BE2C (cell line): ENCODE data around the gene USP17L17. TPM values are rescaled to one million over a fixed set of nuclear protein-coding genes. Genes with fewer than 3 reads are reported as not detected.
"Not testable (repeated sequence)": the region's sequence is repeated elsewhere in the genome, so short reads cannot be mapped to it uniquely, and the experiment has no call there.

Source experiments
- DNase-seq: peaks from one replicate; pipeline ENCODE4 v3.0.0-alpha.2; 2020
- H3K27me3 ChIP-seq: fragments of 250-450 bp; sonication (Bioruptor Pico); 2 replicates; pipeline ENCODE4 v1.5.1; 2020; ENCODE audit warnings: mild to moderate bottlenecking
- H3K36me3 ChIP-seq: fragments of 250-450 bp; sonication (Bioruptor Pico); 2 replicates; pipeline ENCODE4 v1.5.1; 2020; ENCODE audit warnings: mild to moderate bottlenecking
- H3K4me1 ChIP-seq: fragments of 250-450 bp; sonication (Bioruptor Pico); 2 replicates; pipeline ENCODE4 v1.5.1; 2020
- H3K4me3 ChIP-seq: 2 replicates; pipeline ENCODE4 v1.5.1; 2011; ENCODE audit warnings: low read depth, low read length
- H3K9me3 ChIP-seq: fragments of 250-450 bp; sonication (Bioruptor Pico); 2 replicates; pipeline ENCODE4 v1.5.1; 2020
- polyA plus RNA-seq: library from polyadenylated mRNA; unstranded; fragments of >200 nt; gene quantifications from one replicate; pipeline ENCODE4 v1.2.1, GENCODE V29; 2012; ENCODE audit warnings: low read depth, missing spikeins; ENCODE audit not compliant: insufficient read length, insufficient read depth

USP17L17 gene, protein sequence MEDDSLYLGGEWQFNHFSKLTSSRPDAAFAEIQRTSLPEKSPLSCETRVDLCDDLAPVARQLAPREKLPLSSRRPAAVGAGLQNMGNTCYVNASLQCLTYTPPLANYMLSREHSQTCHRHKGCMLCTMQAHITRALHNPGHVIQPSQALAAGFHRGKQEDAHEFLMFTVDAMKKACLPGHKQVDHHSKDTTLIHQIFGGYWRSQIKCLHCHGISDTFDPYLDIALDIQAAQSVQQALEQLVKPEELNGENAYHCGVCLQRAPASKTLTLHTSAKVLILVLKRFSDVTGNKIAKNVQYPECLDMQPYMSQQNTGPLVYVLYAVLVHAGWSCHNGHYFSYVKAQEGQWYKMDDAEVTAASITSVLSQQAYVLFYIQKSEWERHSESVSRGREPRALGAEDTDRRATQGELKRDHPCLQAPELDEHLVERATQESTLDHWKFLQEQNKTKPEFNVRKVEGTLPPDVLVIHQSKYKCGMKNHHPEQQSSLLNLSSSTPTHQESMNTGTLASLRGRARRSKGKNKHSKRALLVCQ
- not detected for polyA plus RNA-seq

DNA sequence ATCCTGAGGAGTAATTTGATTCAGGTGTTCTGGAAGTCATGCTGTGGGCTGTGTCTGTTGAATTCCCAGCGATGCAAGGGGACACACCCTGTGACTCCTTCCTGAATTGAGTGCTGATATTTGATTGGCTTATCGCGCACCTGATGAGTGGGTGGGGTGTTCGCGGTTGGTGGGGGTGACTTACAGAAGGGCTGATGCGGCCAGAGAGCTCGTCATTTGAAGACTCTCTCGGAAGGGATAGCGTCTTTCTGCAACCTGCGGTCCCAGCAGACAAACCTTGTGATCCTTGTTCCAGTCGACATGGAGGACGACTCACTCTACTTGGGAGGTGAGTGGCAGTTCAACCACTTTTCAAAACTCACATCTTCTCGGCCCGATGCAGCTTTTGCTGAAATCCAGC lies at the start of gene USP17L17:
Gene USP17L17, plus strand, starts transcription at position 301 of the 400 bp plus-strand sequence. Its CDS starts 0 bp downstream, at position 301.
- not testable (repeated sequence) for H3K27me3 ChIP-seq, H3K4me1 ChIP-seq, H3K36me3 ChIP-seq, H3K4me3 ChIP-seq, H3K9me3 ChIP-seq, DNase-seq

DNA sequence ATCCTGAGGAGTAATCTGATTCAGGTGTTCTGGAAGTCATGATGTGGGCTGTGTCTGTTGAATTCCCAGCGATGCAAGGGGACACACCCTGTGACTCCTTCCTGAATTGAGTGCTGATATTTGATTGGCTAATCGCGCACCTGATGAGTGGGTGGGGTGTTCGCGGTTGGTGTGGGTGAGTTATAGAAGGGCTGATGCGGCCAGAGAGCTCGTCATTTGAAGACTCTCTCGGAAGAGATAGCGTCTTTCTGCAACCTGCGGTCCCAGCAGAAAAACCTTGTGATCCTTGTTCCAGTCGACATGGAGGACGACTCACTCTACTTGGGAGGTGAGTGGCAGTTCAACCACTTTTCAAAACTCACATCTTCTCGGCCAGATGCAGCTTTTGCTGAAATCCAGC lies 33.3 kb upstream of the USP17L17 start, which contains the start of gene USP17L10:
Gene USP17L10, plus strand, starts transcription at position 301 of the 400 bp plus-strand sequence. Its CDS starts 0 bp downstream, at position 301.
- not testable (repeated sequence) for H3K27me3 ChIP-seq, H3K9me3 ChIP-seq, DNase-seq, H3K4me1 ChIP-seq, H3K4me3 ChIP-seq, H3K36me3 ChIP-seq

- H3K4me1 ChIP-seq, H3K9me3 ChIP-seq, H3K4me3 ChIP-seq, H3K27me3 ChIP-seq, H3K36me3 ChIP-seq, DNase-seq: not testable (repeated sequence)
Observed at GRCh38 chr4:9214701-9215100, 29.0 kb upstream of the USP17L17 start.

DNA sequence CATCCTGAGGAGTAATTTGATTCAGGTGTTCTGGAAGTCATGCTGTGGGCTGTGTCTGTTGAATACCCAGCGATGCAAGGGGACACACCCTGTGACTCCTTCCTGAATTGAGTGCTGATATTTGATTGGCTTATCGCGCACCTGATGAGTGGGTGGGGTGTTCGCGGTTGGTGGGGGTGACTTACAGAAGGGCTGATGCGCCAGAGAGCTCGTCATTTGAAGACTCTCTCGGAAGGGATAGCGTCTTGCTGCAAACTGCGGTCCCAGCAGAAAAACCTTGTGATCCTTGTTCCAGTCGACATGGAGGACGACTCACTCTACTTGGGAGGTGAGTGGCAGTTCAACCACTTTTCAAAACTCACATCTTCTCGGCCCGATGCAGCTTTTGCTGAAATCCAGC lies 28.6 kb upstream of the USP17L17 start, which contains the start of gene USP17L11:
Gene USP17L11, plus strand, starts transcription at position 301 of the 400 bp plus-strand sequence. Its CDS starts 0 bp downstream, at position 301.
- DNase-seq, H3K27me3 ChIP-seq, H3K4me1 ChIP-seq, H3K9me3 ChIP-seq, H3K4me3 ChIP-seq, H3K36me3 ChIP-seq: not testable (repeated sequence)

DNA sequence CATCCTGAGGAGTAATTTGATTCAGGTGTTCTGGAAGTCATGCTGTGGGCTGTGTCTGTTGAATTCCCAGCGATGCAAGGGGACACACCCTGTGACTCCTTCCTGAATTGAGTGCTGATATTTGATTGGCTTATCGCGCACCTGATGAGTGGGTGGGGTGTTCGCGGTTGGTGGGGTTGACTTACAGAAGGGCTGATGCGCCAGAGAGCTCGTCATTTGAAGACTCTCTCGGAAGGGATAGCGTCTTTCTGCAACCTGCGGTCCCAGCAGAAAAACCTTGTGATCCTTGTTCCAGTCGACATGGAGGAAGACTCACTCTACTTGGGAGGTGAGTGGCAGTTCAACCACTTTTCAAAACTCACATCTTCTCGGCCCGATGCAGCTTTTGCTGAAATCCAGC lies 23.8 kb upstream of the USP17L17 start, which contains the start of gene USP17L12:
Gene USP17L12, plus strand, starts transcription at position 301 of the 400 bp plus-strand sequence. Its CDS starts 0 bp downstream, at position 301.
- not testable (repeated sequence) for H3K27me3 ChIP-seq, H3K36me3 ChIP-seq, DNase-seq, H3K4me1 ChIP-seq, H3K4me3 ChIP-seq, H3K9me3 ChIP-seq

DNA sequence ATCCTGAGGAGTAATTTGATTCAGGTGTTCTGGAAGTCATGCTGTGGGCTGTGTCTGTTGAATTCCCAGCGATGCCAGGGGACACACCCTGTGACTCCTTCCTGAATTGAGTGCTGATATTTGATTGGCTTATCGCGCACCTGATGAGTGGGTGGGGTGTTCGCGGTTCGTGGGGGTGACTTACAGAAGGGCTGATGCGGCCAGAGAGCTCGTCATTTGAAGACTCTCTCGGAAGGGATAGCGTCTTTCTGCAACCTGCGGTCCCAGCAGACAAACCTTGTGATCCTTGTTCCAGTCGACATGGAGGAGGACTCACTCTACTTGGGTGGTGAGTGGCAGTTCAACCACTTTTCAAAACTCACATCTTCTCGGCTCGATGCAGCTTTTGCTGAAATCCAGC lies 19.1 kb upstream of the USP17L17 start, which contains the start of gene USP17L13:
Gene USP17L13, plus strand, starts transcription at position 301 of the 400 bp plus-strand sequence. Its CDS starts 0 bp downstream, at position 301.
- DNase-seq: not testable (repeated sequence)

GRCh38 chr4:9230249-9230648 lies 13.4 kb upstream of the USP17L17 start:
- H3K27me3 ChIP-seq, H3K4me3 ChIP-seq, H3K36me3 ChIP-seq, DNase-seq, H3K4me1 ChIP-seq, H3K9me3 ChIP-seq: not testable (repeated sequence)

More for the DNA sequence above, 19.1 kb upstream of the USP17L17 start, which contains the start of gene USP17L13:
- not testable (repeated sequence) for H3K9me3 ChIP-seq, H3K36me3 ChIP-seq, H3K4me3 ChIP-seq, H3K4me1 ChIP-seq, H3K27me3 ChIP-seq

DNA sequence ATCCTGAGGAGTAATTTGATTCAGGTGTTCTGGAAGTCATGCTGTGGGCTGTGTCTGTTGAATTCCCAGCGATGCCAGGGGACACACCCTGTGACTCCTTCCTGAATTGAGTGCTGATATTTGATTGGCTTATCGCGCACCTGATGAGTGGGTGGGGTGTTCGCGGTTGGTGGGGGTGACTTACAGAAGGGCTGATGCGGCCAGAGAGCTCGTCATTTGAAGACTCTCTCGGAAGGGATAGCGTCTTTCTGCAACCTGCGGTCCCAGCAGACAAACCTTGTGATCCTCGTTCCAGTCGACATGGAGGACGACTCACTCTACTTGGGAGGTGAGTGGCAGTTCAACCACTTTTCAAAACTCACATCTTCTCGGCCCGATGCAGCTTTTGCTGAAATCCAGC lies 9.6 kb upstream of the USP17L17 start, which contains the start of gene USP17L15:
Gene USP17L15, plus strand, starts transcription at position 301 of the 400 bp plus-strand sequence. Its CDS starts 0 bp downstream, at position 301.
- H3K9me3 ChIP-seq, H3K4me3 ChIP-seq, H3K27me3 ChIP-seq, DNase-seq, H3K36me3 ChIP-seq, H3K4me1 ChIP-seq: not testable (repeated sequence)

- not testable (repeated sequence) for H3K9me3 ChIP-seq, H3K4me1 ChIP-seq
Observed at GRCh38 chr4:9238461-9238860, 5.2 kb upstream of the USP17L17 start.

GRCh38 chr4:9247953-9248680 lies 4.4 kb downstream of the USP17L17 start, which contains the start of gene USP17L18:
Gene USP17L18, plus strand, starts transcription at chr4:9248630. Its CDS starts 0 bp downstream, at chr4:9248630.
- H3K4me1 ChIP-seq, DNase-seq, H3K4me3 ChIP-seq, H3K9me3 ChIP-seq, H3K36me3 ChIP-seq, H3K27me3 ChIP-seq: not testable (repeated sequence)

More at GRCh38 chr4:9238461-9238860, 5.2 kb upstream of the USP17L17 start:
- not testable (repeated sequence) for H3K4me3 ChIP-seq, H3K36me3 ChIP-seq, H3K27me3 ChIP-seq
- DNase-seq: peak; percentile 18

DNA sequence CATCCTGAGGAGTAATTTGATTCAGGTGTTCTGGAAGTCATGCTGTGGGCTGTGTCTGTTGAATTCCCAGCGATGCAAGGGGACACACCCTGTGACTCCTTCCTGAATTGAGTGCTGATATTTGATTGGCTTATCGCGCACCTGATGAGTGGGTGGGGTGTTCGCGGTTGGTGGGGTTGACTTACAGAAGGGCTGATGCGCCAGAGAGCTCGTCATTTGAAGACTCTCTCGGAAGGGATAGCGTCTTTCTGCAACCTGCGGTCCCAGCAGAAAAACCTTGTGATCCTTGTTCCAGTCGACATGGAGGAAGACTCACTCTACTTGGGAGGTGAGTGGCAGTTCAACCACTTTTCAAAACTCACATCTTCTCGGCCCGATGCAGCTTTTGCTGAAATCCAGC lies 9.4 kb downstream of the USP17L17 start, which contains the start of gene USP17L19:
Gene USP17L19, plus strand, starts transcription at position 301 of the 400 bp plus-strand sequence. Its CDS starts 0 bp downstream, at position 301.
- H3K36me3 ChIP-seq, H3K4me3 ChIP-seq, H3K9me3 ChIP-seq, DNase-seq, H3K4me1 ChIP-seq, H3K27me3 ChIP-seq: not testable (repeated sequence)

DNA sequence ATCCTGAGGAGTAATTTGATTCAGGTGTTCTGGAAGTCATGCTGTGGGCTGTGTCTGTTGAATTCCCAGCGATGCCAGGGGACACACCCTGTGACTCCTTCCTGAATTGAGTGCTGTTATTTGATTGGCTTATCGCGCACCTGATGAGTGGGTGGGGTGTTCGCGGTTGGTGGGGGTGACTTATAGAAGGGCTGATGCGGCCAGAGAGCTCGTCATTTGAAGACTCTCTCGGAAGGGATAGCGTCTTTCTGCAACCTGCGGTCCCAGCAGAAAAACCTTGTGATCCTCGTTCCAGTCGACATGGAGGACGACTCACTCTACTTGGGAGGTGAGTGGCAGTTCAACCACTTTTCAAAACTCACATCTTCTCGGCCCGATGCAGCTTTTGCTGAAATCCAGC lies 14.1 kb downstream of the USP17L17 start, which contains the start of gene USP17L20:
Gene USP17L20, plus strand, starts transcription at position 301 of the 400 bp plus-strand sequence. Its CDS starts 0 bp downstream, at position 301.
- not testable (repeated sequence) for DNase-seq, H3K4me1 ChIP-seq, H3K36me3 ChIP-seq, H3K27me3 ChIP-seq, H3K4me3 ChIP-seq, H3K9me3 ChIP-seq

GRCh38 chr4:9262572-9262971 lies 18.9 kb downstream of the USP17L17 start, which contains the start of gene USP17L21:
Gene USP17L21, plus strand, starts transcription at chr4:9262872. Its CDS starts 0 bp downstream, at chr4:9262872.
- not testable (repeated sequence) for DNase-seq, H3K36me3 ChIP-seq, H3K9me3 ChIP-seq, H3K27me3 ChIP-seq, H3K4me1 ChIP-seq, H3K4me3 ChIP-seq

GRCh38 chr4:9267319-9267718 lies 23.6 kb downstream of the USP17L17 start, which contains the start of gene USP17L22:
Gene USP17L22, plus strand, starts transcription at chr4:9267619. Its CDS starts 0 bp downstream, at chr4:9267619.
- not testable (repeated sequence) for H3K9me3 ChIP-seq, H3K4me3 ChIP-seq, H3K4me1 ChIP-seq, H3K27me3 ChIP-seq, DNase-seq, H3K36me3 ChIP-seq

DNA sequence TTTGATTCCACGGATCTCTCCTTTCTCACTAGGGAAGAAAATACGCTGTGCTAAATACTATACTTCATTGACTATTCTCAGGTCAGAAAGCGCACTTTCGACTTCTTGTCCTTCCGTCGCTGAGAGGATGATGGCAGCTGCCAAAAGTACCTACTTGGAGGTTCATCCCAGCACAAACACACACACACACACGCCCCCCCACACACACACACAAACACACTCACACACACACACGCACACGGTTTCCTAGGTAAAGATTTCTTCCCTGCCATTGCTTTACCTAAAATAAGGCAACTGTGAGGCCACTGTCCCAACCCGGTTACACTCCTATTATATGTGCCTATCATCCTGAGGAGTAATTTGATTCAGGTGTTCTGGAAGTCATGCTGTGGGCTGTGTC lies 28.0 kb downstream of the USP17L17 start:
- not testable (repeated sequence) for H3K27me3 ChIP-seq, H3K9me3 ChIP-seq, H3K4me3 ChIP-seq, H3K36me3 ChIP-seq, H3K4me1 ChIP-seq
- DNase-seq: peak; percentile 32
